Uterus (tissue), 2 donors: ENCODE data around the gene TMEM127.

Experiments
- POLR2A ChIP-seq, 2 donors: fragments of 450-650 bp; IDR thresholded peaks; one replicate each; pipeline ENCODE4 v1.6.1; 2016; ENCODE audit warnings: antibody characterized with exemption in 2 of 2, mild to moderate bottlenecking in 1 of 2, moderate library complexity in 1 of 2
- TF ChIP-seq, protein P1 (sequence below), 4 experiments: fragments of 200-600 bp in 2 of 4; fragments of 450-650 bp in 2 of 4; sonication (generic) in 2 of 4; IDR thresholded peaks; one replicate each; pipeline ENCODE4 v1.5.1; 2016 to 2019; ENCODE audit warnings: antibody characterized with exemption in 4 of 4, mild to moderate bottlenecking in 2 of 4, moderate library complexity in 1 of 4

DNA sequence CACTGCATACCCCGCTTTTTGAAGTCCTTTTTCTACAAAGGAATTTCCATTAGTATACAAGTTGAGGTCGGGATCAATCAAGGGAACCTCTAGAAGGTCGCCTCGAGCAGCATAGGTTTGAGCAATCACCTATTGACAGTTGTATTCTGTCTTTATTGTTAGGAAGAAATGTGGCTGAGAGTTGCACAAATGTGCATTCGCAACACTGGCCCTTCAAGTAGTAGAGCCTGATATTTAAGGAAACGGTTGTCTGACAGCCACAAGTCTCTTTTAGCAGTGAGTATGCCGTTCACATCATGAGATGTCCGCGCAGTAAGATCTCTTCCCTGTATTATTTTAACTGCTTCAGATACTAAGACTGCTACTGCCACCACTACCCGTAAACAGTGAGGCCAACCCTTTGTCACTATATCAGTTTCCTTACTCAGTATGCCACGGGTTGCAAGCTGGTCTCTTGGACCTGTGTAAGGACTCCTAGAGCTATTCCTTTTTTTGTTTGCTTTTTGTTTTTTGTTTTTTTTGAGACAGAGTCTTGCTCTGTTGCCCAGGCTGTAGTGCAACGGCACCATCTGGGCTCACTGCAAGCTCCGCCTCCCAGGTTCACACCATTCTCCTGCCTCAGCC lies 47.2 kb downstream of the TMEM127 start:
- TF ChIP-seq, protein P1, sequence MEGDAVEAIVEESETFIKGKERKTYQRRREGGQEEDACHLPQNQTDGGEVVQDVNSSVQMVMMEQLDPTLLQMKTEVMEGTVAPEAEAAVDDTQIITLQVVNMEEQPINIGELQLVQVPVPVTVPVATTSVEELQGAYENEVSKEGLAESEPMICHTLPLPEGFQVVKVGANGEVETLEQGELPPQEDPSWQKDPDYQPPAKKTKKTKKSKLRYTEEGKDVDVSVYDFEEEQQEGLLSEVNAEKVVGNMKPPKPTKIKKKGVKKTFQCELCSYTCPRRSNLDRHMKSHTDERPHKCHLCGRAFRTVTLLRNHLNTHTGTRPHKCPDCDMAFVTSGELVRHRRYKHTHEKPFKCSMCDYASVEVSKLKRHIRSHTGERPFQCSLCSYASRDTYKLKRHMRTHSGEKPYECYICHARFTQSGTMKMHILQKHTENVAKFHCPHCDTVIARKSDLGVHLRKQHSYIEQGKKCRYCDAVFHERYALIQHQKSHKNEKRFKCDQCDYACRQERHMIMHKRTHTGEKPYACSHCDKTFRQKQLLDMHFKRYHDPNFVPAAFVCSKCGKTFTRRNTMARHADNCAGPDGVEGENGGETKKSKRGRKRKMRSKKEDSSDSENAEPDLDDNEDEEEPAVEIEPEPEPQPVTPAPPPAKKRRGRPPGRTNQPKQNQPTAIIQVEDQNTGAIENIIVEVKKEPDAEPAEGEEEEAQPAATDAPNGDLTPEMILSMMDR (IDR thresholded peaks at IDR 0.05), result no peak
- no peak for TF ChIP-seq POLR2A (IDR thresholded peaks at IDR 0.05)
